SK-N-SH treated with all-trans-retinoic acid at 6 μM for 48 hours (cell line): Measurements from ENCODE around the gene PRDM4.

ENCODE experiments used
- CSDC2 ChIP-seq: fragments of 250-450 bp; sonication (Bioruptor Pico); IDR thresholded peaks from 2 replicates; pipeline ENCODE4 v1.5.0; 2020; ENCODE audit warnings: mild to moderate bottlenecking, moderate library complexity
- GLIS3 ChIP-seq: fragments of 250-450 bp; sonication (Bioruptor Pico); IDR thresholded peaks from 2 replicates; pipeline ENCODE4 v1.5.0; 2020; ENCODE audit warnings: mild to moderate bottlenecking, moderate library complexity
- ISL1 ChIP-seq: fragments of 250-450 bp; sonication (Bioruptor Pico); IDR thresholded peaks from 2 replicates; pipeline ENCODE4 v2.1.2; 2022; ENCODE audit warnings: mild to moderate bottlenecking, moderate library complexity
- ZFP3 ChIP-seq: fragments of 250-450 bp; sonication (Bioruptor Pico); IDR thresholded peaks from 2 replicates; pipeline ENCODE4 v1.5.0; 2020; ENCODE audit warnings: mild to moderate bottlenecking, moderate library complexity
- ZNF8 ChIP-seq: fragments of 450-650 bp; formaldehyde crosslinking; IDR thresholded peaks from 2 replicates; pipeline ENCODE4 v1.5.0; 2020; ENCODE audit warnings: mild to moderate bottlenecking, moderate library complexity

GRCh38 chr12:107685360-107686248 is 75.3 kb downstream of the PRDM4 start, which contains the start of gene PWP1:
- TF ChIP-seq CSDC2: no peak
- TF ChIP-seq ZFP3 (CRISPR knock-in tag): no peak
- TF ChIP-seq ZNF8: no peak
- no peak for TF ChIP-seq GLIS3
- TF ChIP-seq ISL1: no peak
